Psoas muscle (tissue), 8 donors: ENCODE results near the gene HOXD3. TPM values are rescaled to one million over a fixed set of nuclear protein-coding genes. Genes with fewer than 3 reads are reported as not detected.
A peak's percentile ranks its signal among the peaks of the same experiment; 100 is the strongest.

ENCODE experiments used
- ATAC-seq, 4 donors: fragments of 200-7000 bp; cut with Tn5 transposase; one replicate each; pipeline ENCODE4 v1.9.1; 2020; ENCODE audit warnings: moderate library complexity in 3 of 4, mild to moderate bottlenecking in 2 of 4
- DNase-seq, 2 donors: peaks; one replicate each; pipeline ENCODE4 v3.0.0-alpha.2; 2020
- H3K27ac ChIP-seq: fragments of 200-600 bp; one replicate; pipeline ENCODE4 v1.8.0; 2022
- H3K27me3 ChIP-seq, 3 donors: fragments of 200-600 bp in 1 of 3; one replicate each; pipeline versions ENCODE4 v1.6.1 to v1.8.0; 2013 to 2022; ENCODE audit warnings: low read length in 2 of 3, mild to moderate bottlenecking in 2 of 3, moderate library complexity in 1 of 3; ENCODE audit not compliant: insufficient read depth in 3 of 3
- H3K36me3 ChIP-seq, 2 donors: fragments of 200-600 bp in 1 of 2; one replicate each; pipeline versions ENCODE4 v1.6.1 to v1.8.0; 2013 to 2022; ENCODE audit warnings: low read depth in 1 of 2, mild to moderate bottlenecking in 1 of 2, moderate library complexity in 1 of 2; ENCODE audit not compliant: insufficient read depth in 1 of 2
- H3K4me1 ChIP-seq: fragments of 200-600 bp; one replicate; pipeline ENCODE4 v1.8.0; 2022
- H3K4me3 ChIP-seq: fragments of 200-600 bp; one replicate; pipeline ENCODE4 v1.8.0; 2022; ENCODE audit warnings: mild to moderate bottlenecking
- H3K9me3 ChIP-seq: fragments of 200-600 bp; one replicate; pipeline ENCODE4 v1.8.0; 2022
- WGBS, 3 donors: extraction: QIAGEN DNeasy Blood & Tissue Kit; methylation state at CpG; one replicate each; pipeline versions ENCODE4 v1.1.6 to v1.1.7; 2013; 5-methylcytosine and 5-hydroxymethylcytosine counted together
- intact Hi-C, 2 donors: fragments of 100-400 bp; cut with DNase I; formaldehyde crosslinking; loops; one replicate each; pipeline versions ENCODE4 v1.11.0 to v1.14.2; 2022
- polyA plus RNA-seq, 3 donors: library from polyadenylated mRNA; stranded (reverse); fragments of 200-250 nt; gene quantifications; one replicate each; pipeline ENCODE4 v1.2.3, GENCODE V29; 2013
- total RNA-seq, 4 donors: library from RNA; stranded (reverse); fragmentation: NEBNext Ultra II Directional in 2 of 4; extraction: Animal tissue kit (Norgen Biotek cat#: 25700) in 2 of 4; gene quantifications; one replicate each; pipeline versions ENCODE4 v1.2.1 to v1.2.4, GENCODE V29; 2021 to 2023
- TF ChIP-seq, protein P1 (sequence below): fragments of 200-600 bp; IDR thresholded peaks from one replicate; pipeline ENCODE4 v1.8.0; 2022; ENCODE audit warnings: antibody characterized with exemption
- donor health status: healthy with polysubstance abuse.
- donor health status: DM: no; HTN: no; CAD: no; lungs with moderate emphysema.
- donor health status: Bipolar disorder and iron deficiency.
- donor health status: healthy.
- donor health status: DM: yes; HTN: yes; CAD: no.
- donor health status: DM: no; HTN: no; CAD: no.
- donor health status: DM: no; HTN: no; CAD: no.
- donor health status: DM: yes; HTN: yes; CAD: no.

The HOXD3 gene
- total and polyA plus RNA-seq, 7 donors, result 0.64 to 3.8 (median 1.1) TPM

- no peak overlapping the region for H3K27ac ChIP-seq
- TF ChIP-seq, protein P1, sequence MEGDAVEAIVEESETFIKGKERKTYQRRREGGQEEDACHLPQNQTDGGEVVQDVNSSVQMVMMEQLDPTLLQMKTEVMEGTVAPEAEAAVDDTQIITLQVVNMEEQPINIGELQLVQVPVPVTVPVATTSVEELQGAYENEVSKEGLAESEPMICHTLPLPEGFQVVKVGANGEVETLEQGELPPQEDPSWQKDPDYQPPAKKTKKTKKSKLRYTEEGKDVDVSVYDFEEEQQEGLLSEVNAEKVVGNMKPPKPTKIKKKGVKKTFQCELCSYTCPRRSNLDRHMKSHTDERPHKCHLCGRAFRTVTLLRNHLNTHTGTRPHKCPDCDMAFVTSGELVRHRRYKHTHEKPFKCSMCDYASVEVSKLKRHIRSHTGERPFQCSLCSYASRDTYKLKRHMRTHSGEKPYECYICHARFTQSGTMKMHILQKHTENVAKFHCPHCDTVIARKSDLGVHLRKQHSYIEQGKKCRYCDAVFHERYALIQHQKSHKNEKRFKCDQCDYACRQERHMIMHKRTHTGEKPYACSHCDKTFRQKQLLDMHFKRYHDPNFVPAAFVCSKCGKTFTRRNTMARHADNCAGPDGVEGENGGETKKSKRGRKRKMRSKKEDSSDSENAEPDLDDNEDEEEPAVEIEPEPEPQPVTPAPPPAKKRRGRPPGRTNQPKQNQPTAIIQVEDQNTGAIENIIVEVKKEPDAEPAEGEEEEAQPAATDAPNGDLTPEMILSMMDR, result no peak
- H3K4me1 ChIP-seq, result peaks cover 4% of the 10 kb centered on the region
- DNase-seq (no peak), ATAC-seq (no peak)
- no peaks in the 10 kb centered on the region for H3K36me3 ChIP-seq
- intact Hi-C loops, result loop anchor here in 1 of 2 donors (5.0 kb wide), 1 partner anchor 33 kb away; no protein-coding TSS in a partner anchor
- 31 to 32% (median 32%) methylated on average over 7 of the region's 7 CpGs for WGBS, 3 donors
- H3K27me3 ChIP-seq, result peaks cover 2 to 99% (median 64%) of the 10 kb centered on the region in 3 donors
- no peaks in the 10 kb centered on the region for H3K9me3 ChIP-seq
- no peak overlapping the region for H3K4me3 ChIP-seq
Measured at GRCh38 chr2:176110415-176111308, 46.4 kb upstream of the HOXD3 start.

DNA sequence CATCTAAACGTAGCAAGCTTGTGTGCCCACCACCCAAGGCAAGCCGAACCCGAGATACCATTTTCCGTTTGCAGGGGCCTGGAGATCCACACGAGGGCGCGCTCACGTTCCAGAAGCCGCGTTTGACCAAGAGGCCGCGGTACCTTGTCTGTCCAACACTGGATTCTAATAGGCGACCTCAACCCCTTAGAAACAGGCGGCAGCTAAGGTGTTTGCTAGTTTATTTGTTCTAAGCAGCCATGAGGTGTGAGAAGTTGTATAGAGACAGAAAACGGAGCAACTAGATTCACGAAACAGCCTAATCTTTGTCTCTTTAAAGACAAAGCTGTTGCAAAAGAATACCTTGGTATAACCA lies 45.8 kb upstream of the HOXD3 start:
- DNase-seq (no peak), ATAC-seq (peak in 3 of 4 donors; percentile 36 to 54 (median 43))
- intact Hi-C loops, result loop anchor here in 1 of 2 donors (5.0 kb wide), 1 partner anchor 34 kb away; no protein-coding TSS in a partner anchor
- TF ChIP-seq, protein P1, result peak; percentile 60
- peaks cover 2 to 99% (median 64%) of the 10 kb centered on the region in 3 donors for H3K27me3 ChIP-seq
- no peak overlapping the region for H3K27ac ChIP-seq
- H3K4me1 ChIP-seq, result peaks cover 5% of the 10 kb centered on the region
- no peaks in the 10 kb centered on the region for H3K9me3 ChIP-seq
- H3K4me3 ChIP-seq, result no peak overlapping the region
- H3K36me3 ChIP-seq, result no peaks in the 10 kb centered on the region
- 4% methylated on average over 16 of the region's 16 CpGs for WGBS, 3 donors

GRCh38 chr2:176111846-176112374 lies 45.2 kb upstream of the HOXD3 start:
- 10 to 13% (median 12%) methylated on average over 29 of the region's 29 CpGs for WGBS, 3 donors
- TF ChIP-seq, protein P1, result no peak
- H3K36me3 ChIP-seq, result no peaks in the 10 kb centered on the region
- no peak for DNase-seq
- peaks cover 4 to 99% (median 66%) of the 10 kb centered on the region in 3 donors for H3K27me3 ChIP-seq
- no peaks in the 10 kb centered on the region for H3K9me3 ChIP-seq
- intact Hi-C loops, result loop anchor here in 1 of 2 donors (5.0 kb wide), 1 partner anchor 35 kb away; no protein-coding TSS in a partner anchor
- no peak overlapping the region for H3K4me3 ChIP-seq
- H3K4me1 ChIP-seq, result peaks cover 6% of the 10 kb centered on the region
- ATAC-seq, result no peak
- no peak overlapping the region for H3K27ac ChIP-seq

- Histone ChIP-seq H3K4me1 (peaks cover 2% of the 10 kb centered on the region), H3K9me3 (no peaks in the 10 kb centered on the region), H3K27ac (no peak overlapping the region), H3K4me3 (no peak overlapping the region), H3K36me3 (no peaks in the 10 kb centered on the region), H3K27me3 (peaks cover 4 to 100% (median 68%) of the 10 kb centered on the region in 3 donors)
- TF ChIP-seq, protein P1, result no peak
- WGBS, 3 donors, result 29 to 30% (median 29%) methylated on average over 39 to 40 of the region's 40 CpGs
- DNase-seq (no peak), ATAC-seq (no peak)
- intact Hi-C loops, result loop anchor here in 1 of 2 donors (5.0 kb wide), 1 partner anchor 35 kb away; no protein-coding TSS in a partner anchor
Measured at GRCh38 chr2:176112375-176113302, 44.5 kb upstream of the HOXD3 start.
